ENCODE measurements around the gene FMN1.

The FMN1 gene

DNA sequence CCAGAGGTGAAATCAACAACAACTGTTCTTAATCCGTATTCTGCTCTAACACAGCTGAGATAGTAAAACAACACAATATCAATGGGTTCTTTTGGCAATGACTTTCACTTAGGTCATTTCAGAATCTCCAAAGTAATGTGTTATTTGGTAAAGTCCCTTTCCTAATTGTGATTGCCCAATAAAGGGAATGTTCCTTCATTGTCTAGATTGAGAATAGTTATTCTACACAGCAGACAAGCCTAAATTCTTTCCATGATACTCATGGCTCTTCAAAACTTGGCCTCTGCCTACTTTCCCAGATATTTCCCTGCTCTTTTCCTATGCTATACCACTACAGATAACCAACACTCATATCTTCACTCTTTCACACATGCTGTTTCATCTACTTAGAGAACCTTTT lies 219.8 kb downstream of the FMN1 start:
- Histone ChIP-seq H3K36me3 (no peaks in the 10 kb centered on the region), H3K4me3 (ENCODE audit: low read depth, low read length) (no peak overlapping the region), H3K27ac (no peak overlapping the region), H3K9me3 (ENCODE audit: severe bottlenecking) (no peaks in the 10 kb centered on the region), H3K27me3 (ENCODE audit: insufficient read depth, low read depth, severe bottlenecking) (no peaks in the 10 kb centered on the region)
- TF ChIP-seq, protein P1, sequence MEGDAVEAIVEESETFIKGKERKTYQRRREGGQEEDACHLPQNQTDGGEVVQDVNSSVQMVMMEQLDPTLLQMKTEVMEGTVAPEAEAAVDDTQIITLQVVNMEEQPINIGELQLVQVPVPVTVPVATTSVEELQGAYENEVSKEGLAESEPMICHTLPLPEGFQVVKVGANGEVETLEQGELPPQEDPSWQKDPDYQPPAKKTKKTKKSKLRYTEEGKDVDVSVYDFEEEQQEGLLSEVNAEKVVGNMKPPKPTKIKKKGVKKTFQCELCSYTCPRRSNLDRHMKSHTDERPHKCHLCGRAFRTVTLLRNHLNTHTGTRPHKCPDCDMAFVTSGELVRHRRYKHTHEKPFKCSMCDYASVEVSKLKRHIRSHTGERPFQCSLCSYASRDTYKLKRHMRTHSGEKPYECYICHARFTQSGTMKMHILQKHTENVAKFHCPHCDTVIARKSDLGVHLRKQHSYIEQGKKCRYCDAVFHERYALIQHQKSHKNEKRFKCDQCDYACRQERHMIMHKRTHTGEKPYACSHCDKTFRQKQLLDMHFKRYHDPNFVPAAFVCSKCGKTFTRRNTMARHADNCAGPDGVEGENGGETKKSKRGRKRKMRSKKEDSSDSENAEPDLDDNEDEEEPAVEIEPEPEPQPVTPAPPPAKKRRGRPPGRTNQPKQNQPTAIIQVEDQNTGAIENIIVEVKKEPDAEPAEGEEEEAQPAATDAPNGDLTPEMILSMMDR (IDR thresholded peaks at IDR 0.05; ENCODE audit: low read depth, low read length), result no peak
- no peak for DNase-seq

DNA sequence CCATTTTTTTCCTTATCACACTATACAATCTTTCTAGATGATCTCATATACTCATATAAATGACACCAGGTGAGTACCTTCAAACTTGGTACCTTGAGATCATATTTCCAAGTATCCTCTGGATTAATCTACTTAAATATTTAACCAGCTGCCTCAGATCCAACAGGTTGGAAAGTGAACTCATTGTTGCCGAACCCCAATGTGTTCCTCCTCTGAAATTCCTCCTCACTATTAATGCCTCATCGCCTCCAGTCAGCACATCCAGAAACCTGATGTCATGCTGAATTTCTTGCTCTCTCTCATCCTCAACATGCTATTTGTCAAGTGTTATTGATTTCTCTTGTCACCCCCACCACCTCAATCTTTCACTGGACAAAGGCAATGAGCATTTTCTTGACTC lies 221.8 kb downstream of the FMN1 start:
- Histone ChIP-seq H3K27ac (no peak overlapping the region), H3K4me3 (ENCODE audit: low read depth, low read length) (no peak overlapping the region), H3K9me3 (ENCODE audit: severe bottlenecking) (no peaks in the 10 kb centered on the region), H3K27me3 (ENCODE audit: insufficient read depth, low read depth, severe bottlenecking) (no peaks in the 10 kb centered on the region), H3K36me3 (no peaks in the 10 kb centered on the region)
- no peak for DNase-seq
- TF ChIP-seq, protein P1 (IDR thresholded peaks at IDR 0.05; ENCODE audit: low read depth, low read length), result no peak

DNA sequence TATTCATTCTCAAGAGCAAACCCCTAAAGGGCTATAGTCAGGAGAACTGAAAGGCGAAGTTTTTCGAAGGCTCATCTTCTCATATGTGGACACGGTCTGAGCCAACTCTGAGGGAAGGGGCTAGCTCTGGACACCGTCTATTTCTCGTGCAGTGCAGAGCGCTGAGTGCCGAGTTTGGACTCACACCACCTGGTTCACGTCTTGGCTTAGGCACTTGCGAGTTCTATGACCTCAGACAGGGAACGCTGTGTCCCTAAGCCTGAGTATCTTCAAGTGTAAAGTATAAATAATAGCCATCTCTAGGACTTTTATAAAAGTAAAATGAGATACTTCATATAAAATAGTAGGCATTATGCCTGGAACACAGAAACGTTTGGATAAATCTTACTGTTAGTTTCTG lies 223.7 kb downstream of the FMN1 start:
- no peak overlapping the region for H3K27ac ChIP-seq
- TF ChIP-seq, protein P1 (IDR thresholded peaks at IDR 0.05; ENCODE audit: low read depth, low read length), result no peak
- peaks cover 4% of the 10 kb centered on the region; the same call in 1 of the 2 replicates for H3K36me3 ChIP-seq
- no peaks in the 10 kb centered on the region for H3K27me3 ChIP-seq (ENCODE audit: insufficient read depth, low read depth, severe bottlenecking)
- no peak for DNase-seq
- no peaks in the 10 kb centered on the region for H3K9me3 ChIP-seq (ENCODE audit: severe bottlenecking)
- no peak overlapping the region for H3K4me3 ChIP-seq (ENCODE audit: low read depth, low read length)

DNA sequence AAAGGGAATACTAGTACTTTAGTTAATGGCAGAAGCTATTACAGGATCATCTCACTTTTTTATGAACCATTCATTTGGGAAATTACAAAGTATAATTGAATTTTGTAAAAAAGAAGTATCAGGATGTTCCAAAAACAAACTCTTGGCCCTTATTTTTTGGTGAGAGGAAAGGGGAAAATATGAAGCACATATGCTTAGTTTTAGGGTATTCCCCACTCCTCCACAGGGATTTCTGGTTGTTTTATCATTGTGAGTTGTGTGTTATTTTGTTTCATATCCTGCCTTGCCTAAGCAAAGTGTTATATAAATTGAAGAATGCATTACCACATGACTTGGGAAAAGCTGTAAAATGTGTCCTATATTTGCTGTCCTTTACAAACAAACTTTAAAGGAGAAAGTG lies 227.0 kb downstream of the FMN1 start:
- Histone ChIP-seq H3K4me3 (ENCODE audit: low read depth, low read length) (no peak overlapping the region), H3K27me3 (ENCODE audit: insufficient read depth, low read depth, severe bottlenecking) (no peaks in the 10 kb centered on the region), H3K9me3 (ENCODE audit: severe bottlenecking) (no peaks in the 10 kb centered on the region), H3K36me3 (peaks cover 4% of the 10 kb centered on the region; the same call in 1 of the 2 replicates), H3K27ac (no peak overlapping the region)
- DNase-seq, result no peak
- TF ChIP-seq, protein P1 (IDR thresholded peaks at IDR 0.05; ENCODE audit: low read depth, low read length), result no peak

DNA sequence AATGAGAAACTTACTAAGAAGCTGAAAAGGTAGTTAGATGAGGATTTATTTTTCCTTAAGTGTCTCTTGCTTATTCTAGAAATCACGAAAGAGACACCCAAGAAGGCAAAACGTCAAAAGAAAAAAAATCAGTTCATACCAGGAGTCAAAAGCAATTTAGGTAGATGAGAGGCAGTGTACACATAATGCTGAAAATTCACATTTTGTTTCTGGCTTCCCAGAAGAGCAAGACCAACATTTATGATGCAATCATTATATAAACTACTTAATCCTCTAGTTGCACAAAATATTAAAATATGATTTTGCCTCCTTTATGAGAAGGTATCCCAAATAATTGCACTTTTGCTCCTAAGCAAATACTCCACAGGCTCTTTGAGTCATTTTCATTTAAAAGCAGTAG lies 228.0 kb downstream of the FMN1 start:
- TF ChIP-seq, protein P1 (IDR thresholded peaks at IDR 0.05; ENCODE audit: low read depth, low read length), result no peak
- no peaks in the 10 kb centered on the region for H3K27me3 ChIP-seq (ENCODE audit: insufficient read depth, low read depth, severe bottlenecking)
- no peak overlapping the region for H3K4me3 ChIP-seq (ENCODE audit: low read depth, low read length)
- no peaks in the 10 kb centered on the region for H3K9me3 ChIP-seq (ENCODE audit: severe bottlenecking)
- no peak overlapping the region for H3K27ac ChIP-seq
- peaks cover 4% of the 10 kb centered on the region; the same call in 1 of the 2 replicates for H3K36me3 ChIP-seq
- DNase-seq, result no peak

DNA sequence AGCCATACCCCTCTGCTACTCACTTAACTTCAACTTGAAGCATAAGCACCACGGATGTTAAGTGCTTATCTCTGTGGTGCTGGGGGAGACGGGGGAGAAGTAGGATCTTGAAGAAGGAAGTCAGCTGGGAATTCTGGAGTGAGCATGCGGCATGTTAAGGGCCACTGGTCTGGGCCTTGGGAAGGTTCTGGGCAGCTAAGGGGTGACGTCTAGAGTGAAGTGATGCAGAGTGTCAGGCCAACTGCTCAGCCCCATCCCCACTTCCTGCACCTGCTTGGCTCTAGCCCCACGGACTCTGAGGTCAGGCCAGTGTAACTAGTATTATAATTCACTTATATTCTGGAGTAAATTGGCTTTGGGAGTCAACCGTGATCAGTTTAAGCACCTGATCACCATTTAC lies 228.6 kb downstream of the FMN1 start:
- no peak for DNase-seq
- Histone ChIP-seq H3K27ac (no peak overlapping the region), H3K4me3 (ENCODE audit: low read depth, low read length) (no peak overlapping the region), H3K27me3 (ENCODE audit: insufficient read depth, low read depth, severe bottlenecking) (no peaks in the 10 kb centered on the region), H3K36me3 (peaks cover 4% of the 10 kb centered on the region; the same call in 1 of the 2 replicates), H3K9me3 (ENCODE audit: severe bottlenecking) (no peaks in the 10 kb centered on the region)
- TF ChIP-seq, protein P1 (IDR thresholded peaks at IDR 0.05; ENCODE audit: low read depth, low read length), result no peak

All from WERI-Rb-1 (cell line).